Thyroid gland (tissue), 4 donors: ENCODE data around the gene CCDC179.

Source experiments
- CTCF ChIP-seq, 6 experiments: fragments of 200-600 bp in 3 of 6; fragments of 450-650 bp in 3 of 6; sonication (generic) in 3 of 6; IDR thresholded peaks; one replicate each; pipeline ENCODE4 v1.5.1; 2016 to 2019; ENCODE audit warnings: antibody characterized with exemption in 6 of 6, mild to moderate bottlenecking in 2 of 6, inconsistent platforms in 1 of 6, moderate library complexity in 1 of 6
- POLR2A ChIP-seq, 2 donors: fragments of 450-650 bp; IDR thresholded peaks; one replicate each; pipeline ENCODE4 v1.6.1; 2017; ENCODE audit warnings: antibody characterized with exemption in 2 of 2, mild to moderate bottlenecking in 2 of 2, moderate library complexity in 1 of 2

- TF ChIP-seq POLR2A (IDR thresholded peaks at IDR 0.05) (no peak), CTCF (IDR thresholded peaks at IDR 0.05) (no peak)
Measured at GRCh38 chr11:22859756-22860155, 518 bp downstream of the CCDC179 start.
